ENCODE results near the gene MCF2L2.
"Not testable (repeated sequence)": the region's sequence is repeated elsewhere in the genome, so short reads cannot be mapped to it uniquely, and the experiment has no call there.

MCF2L2 gene, protein sequence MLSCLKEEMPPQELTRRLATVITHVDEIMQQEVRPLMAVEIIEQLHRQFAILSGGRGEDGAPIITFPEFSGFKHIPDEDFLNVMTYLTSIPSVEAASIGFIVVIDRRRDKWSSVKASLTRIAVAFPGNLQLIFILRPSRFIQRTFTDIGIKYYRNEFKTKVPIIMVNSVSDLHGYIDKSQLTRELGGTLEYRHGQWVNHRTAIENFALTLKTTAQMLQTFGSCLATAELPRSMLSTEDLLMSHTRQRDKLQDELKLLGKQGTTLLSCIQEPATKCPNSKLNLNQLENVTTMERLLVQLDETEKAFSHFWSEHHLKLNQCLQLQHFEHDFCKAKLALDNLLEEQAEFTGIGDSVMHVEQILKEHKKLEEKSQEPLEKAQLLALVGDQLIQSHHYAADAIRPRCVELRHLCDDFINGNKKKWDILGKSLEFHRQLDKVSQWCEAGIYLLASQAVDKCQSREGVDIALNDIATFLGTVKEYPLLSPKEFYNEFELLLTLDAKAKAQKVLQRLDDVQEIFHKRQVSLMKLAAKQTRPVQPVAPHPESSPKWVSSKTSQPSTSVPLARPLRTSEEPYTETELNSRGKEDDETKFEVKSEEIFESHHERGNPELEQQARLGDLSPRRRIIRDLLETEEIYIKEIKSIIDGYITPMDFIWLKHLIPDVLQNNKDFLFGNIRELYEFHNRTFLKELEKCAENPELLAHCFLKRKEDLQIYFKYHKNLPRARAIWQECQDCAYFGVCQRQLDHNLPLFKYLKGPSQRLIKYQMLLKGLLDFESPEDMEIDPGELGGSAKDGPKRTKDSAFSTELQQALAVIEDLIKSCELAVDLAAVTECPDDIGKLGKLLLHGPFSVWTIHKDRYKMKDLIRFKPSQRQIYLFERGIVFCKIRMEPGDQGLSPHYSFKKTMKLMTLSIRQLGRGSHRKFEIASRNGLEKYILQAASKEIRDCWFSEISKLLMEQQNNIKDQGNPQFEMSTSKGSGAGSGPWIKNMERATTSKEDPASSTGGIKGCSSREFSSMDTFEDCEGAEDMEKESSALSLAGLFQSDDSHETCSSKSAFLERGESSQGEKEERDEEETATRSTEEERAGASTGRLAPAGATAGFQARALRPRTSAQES

DNA sequence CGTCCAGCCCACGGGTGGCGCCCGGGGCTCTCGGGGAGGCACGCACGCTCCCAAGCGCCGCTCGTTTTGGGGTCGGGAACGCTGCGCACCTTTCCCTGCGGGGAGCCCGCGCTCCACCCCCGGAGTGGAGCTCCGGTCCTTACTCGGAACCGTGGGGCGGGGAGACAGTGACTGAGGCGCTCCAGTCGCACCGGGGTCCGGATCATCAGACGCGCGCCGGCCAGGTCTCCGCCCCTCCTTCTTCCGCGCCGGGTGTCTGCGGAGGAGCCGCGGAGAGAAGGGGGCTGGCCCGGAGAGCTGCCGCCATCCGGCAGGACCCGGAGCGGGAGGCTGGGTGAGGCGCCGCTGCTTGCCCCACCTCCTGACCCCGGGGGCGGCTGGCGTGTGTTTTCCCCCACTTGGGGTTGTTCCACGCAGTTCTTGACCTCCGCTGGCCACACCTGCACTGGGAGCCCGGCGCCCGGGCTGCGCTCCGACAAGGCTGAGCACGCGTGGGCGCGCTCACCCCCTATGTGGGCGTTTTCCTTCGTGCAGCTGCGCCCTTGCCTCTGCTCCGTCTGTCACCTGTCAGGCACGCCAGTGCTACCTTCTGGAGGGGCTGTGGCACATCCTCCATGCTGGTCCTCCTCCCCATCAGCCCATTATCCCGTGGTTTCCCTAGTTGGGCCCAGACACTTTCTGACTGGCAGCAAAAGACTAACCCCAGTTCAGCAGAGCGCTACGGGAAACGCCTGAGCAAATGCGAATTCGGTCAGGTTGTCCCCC lies at the start of gene MCF2L2:
Gene MCF2L2 (minus strand): TSS at position 173 of the 765 bp plus-strand sequence. CDS start 642 bp downstream, outside the sequence.
- no peak for DNase-seq

DNA sequence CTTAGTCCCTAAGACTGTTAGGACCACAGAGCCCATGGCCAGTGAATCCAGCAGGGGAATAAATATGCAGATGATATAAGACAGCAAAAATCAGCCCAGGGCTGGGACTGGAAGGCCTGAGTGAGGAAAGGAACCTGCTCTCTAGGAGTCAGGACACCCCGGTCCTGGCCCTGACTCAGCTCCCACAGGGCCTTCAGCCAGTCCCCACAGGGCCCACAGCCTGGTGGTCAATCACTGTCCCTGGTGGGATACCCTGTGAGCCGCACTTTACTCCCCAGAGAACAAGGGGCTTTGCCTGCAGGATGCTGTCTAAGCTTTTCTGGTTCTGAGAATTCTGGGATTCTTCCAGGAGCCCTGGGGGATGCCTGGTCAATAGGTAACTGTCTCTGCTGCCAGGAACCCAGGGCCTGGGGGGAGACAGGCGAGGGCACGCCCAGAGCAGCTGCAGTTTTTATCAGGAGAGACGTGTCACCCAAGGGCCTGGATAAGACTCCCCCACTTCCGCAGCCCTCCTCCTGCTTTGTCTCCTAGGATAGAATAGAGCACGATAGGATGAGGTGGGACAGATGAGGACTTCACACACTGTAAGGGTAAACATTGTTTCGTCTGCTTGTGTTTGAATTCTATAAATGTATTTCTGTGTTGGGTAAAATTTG lies 49.5 kb upstream of the MCF2L2 start:
- DNase-seq = no peak

- DNase-seq = not testable (repeated sequence)
These were observed 47.3 kb upstream of the MCF2L2 start for GRCh38 chr3:183475764-183476162.

GRCh38 chr3:183475016-183475763 lies 46.8 kb upstream of the MCF2L2 start:
- no peak for DNase-seq

GRCh38 chr3:183473969-183474368 lies 45.5 kb upstream of the MCF2L2 start:
- no peak for DNase-seq

- DNase-seq = no peak
These were observed 43.7 kb upstream of the MCF2L2 start for GRCh38 chr3:183472155-183472554.

GRCh38 chr3:183468424-183468823 lies 40.0 kb upstream of the MCF2L2 start:
- DNase-seq = no peak

DNA sequence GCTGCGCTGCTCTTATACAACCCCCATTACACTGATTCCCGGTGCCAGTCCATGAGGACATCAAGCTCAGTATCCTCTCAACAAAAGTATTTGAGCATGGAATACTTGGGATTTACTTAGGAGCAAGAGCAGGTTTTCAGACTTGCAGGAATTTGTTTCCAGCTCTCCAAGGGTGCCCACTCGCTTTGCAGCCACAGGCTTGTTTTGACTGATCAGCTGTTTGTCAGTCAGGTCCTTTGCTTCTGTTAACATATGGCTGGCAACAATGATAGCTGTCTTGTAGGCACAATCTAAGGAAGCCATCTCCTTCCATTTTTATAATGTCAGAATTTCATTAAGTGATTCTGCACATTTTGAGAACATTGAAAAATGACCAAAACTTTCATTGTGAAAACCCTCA lies 38.2 kb upstream of the MCF2L2 start:
- DNase-seq = no peak

DNA sequence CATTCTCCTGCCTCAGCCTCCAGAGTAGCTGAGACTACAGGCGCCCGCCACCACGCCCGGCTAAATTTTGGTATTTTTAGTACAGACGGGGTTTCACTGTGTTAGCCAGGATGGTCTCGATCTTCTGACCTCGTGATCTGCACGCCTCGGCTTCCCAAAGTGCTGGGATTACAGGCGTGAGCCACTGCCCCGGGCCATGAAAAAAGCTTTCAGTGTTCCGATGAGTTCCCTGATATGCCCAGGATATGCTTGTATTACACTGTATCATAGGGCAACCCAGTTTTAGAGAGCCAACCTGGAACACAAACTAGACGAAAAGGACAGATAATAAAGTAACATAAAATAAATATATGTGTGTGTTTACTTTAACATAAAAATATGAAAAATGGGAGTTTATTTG lies 37.3 kb upstream of the MCF2L2 start:
- DNase-seq = not testable (repeated sequence)

GRCh38 chr3:183464480-183464879 lies 36.1 kb upstream of the MCF2L2 start:
- no peak for DNase-seq

GRCh38 chr3:183460081-183461055 lies 31.9 kb upstream of the MCF2L2 start:
- no peak for DNase-seq

- no peak for DNase-seq
These were observed 26.7 kb upstream of the MCF2L2 start for GRCh38 chr3:183455089-183455488.

- DNase-seq = no peak
These were observed 25.6 kb upstream of the MCF2L2 start for GRCh38 chr3:183454064-183454463.

GRCh38 chr3:183449791-183450190 lies 21.4 kb upstream of the MCF2L2 start:
- no peak for DNase-seq

GRCh38 chr3:183449391-183449790 lies 21.0 kb upstream of the MCF2L2 start:
- DNase-seq = no peak

- DNase-seq = no peak
These were observed 20.1 kb upstream of the MCF2L2 start for GRCh38 chr3:183448369-183449128.

DNA sequence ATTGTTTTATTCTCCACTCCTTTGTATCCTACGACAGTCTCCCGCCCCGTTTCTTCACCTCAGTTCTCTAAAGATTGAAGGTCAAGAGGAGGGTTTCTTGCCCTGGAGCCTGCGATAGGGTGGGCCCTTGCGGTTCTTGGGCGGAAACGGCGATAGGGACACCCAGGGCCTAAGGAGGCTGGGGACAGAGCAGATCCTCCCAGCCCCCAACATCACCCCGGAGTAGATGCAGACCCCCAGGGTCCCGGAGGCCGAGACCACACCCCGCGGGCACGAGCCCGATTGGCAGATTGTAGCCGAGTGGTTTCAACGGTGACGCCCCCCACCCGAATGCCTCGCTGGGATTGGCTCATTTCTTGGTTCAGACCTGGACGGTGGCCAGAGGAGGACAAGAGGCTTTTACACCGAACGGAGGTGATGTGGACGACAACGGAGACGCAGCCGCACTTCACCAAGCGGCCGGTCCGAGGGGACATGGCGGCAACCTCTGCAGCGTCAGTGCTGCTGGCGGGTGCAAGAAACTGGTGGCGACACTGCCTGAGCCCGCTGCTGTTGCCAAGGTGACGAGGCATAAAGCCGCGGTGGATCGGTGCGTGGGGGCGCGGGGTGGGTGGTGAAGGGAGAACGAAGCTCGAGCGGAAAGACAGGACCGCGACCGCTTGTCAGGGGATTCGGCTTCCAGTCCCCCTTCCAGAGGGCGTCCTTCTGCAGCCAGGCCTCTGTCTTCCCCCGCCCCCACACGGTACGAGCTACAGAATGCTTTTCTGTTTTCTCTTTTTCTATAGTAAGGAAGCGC lies 19.0 kb upstream of the MCF2L2 start:
- DNase-seq = peak; percentile 84

- DNase-seq = no peak
These were observed 18.4 kb upstream of the MCF2L2 start for GRCh38 chr3:183446838-183447205.

All from DMS 273 treated with DMSO at 0.1 percent for 48 hours (cell line).